Mesendoderm (in vitro differentiated cells): Measurements from ENCODE around the gene WDPCP.
"Not testable (repeated sequence)": the region's sequence is repeated elsewhere in the genome, so short reads cannot be mapped to it uniquely, and the experiment has no call there.

Experiments used
- DNase-seq: peaks from one replicate; pipeline ENCODE4 v3.0.0; 2013
- H2AK5ac ChIP-seq: 2 replicates; pipeline ENCODE4 v1.6.1; 2013; ENCODE audit warnings: low read length, inconsistent platforms
- H2BK120ac ChIP-seq: 2 replicates; pipeline ENCODE4 v1.6.1; 2013; ENCODE audit warnings: low read depth, mild to moderate bottlenecking, low read length, moderate library complexity, mixed read lengths
- H2BK15ac ChIP-seq: replicated peaks from 2 replicates; pipeline ENCODE4 v1.6.1; 2013; ENCODE audit warnings: low read depth, mild to moderate bottlenecking, moderate library complexity
- H2BK5ac ChIP-seq: 2 replicates; pipeline ENCODE4 v1.6.1; 2013; ENCODE audit warnings: low read length, inconsistent platforms
- H3K18ac ChIP-seq: 2 replicates; pipeline ENCODE4 v1.6.1; 2013; ENCODE audit warnings: mild to moderate bottlenecking, low read length, mixed read lengths
- H3K23ac ChIP-seq: one replicate; pipeline ENCODE4 v1.6.1; 2013; ENCODE audit warnings: low read length
- H3K27ac ChIP-seq: 2 replicates; pipeline ENCODE4 v1.5.1; 2013; ENCODE audit warnings: low read depth, mild to moderate bottlenecking, inconsistent platforms, low read length, moderate library complexity
- H3K27me3 ChIP-seq: 2 replicates; pipeline ENCODE4 v1.6.1; 2013; ENCODE audit warnings: low read length, control low read depth, mild to moderate bottlenecking, inconsistent platforms; ENCODE audit not compliant: insufficient read depth, poor library complexity
- H3K36me3 ChIP-seq: 2 replicates; pipeline ENCODE4 v1.6.1; 2013; ENCODE audit warnings: low read length, inconsistent platforms; ENCODE audit not compliant: control insufficient read depth, insufficient read depth
- H3K4ac ChIP-seq: one replicate; pipeline ENCODE4 v1.6.1; 2013; ENCODE audit warnings: low read depth, mild to moderate bottlenecking, low read length, moderate library complexity
- H3K4me1 ChIP-seq: 2 replicates; pipeline ENCODE4 v1.6.1; 2013; ENCODE audit warnings: low read depth, low read length, inconsistent platforms; ENCODE audit not compliant: control insufficient read depth
- H3K4me2 ChIP-seq: 2 replicates; pipeline ENCODE4 v1.6.1; 2013; ENCODE audit warnings: low read length
- H3K4me3 ChIP-seq: 2 replicates; pipeline ENCODE4 v1.5.1; 2013; ENCODE audit warnings: mild to moderate bottlenecking, low read length
- H3K56ac ChIP-seq: one replicate; pipeline ENCODE4 v1.6.1; 2013; ENCODE audit warnings: low read length
- H3K79me1 ChIP-seq: 2 replicates; pipeline ENCODE4 v1.6.1; 2013; ENCODE audit warnings: low read length, inconsistent platforms
- H3K79me2 ChIP-seq: 2 replicates; pipeline ENCODE4 v1.6.1; 2013; ENCODE audit warnings: mild to moderate bottlenecking, low read length; ENCODE audit not compliant: control insufficient read depth, insufficient read depth
- H3K9ac ChIP-seq: 2 replicates; pipeline ENCODE4 v1.6.1; 2013; ENCODE audit warnings: low read length, inconsistent platforms
- H4K5ac ChIP-seq: one replicate; pipeline ENCODE4 v1.6.1; 2013; ENCODE audit warnings: low read length
- H4K8ac ChIP-seq: one replicate; pipeline ENCODE4 v1.6.1; 2013; ENCODE audit warnings: low read depth, mild to moderate bottlenecking, control low read depth, low read length, moderate library complexity
- WGBS: extraction: QIAGEN DNeasy Blood & Tissue Kit; methylation state at CpG from one replicate; pipeline ENCODE4 v1.1.7; 2013; ENCODE audit warnings: low lambda C conversion rate, missing lambda C conversion rate; ENCODE audit not compliant: insufficient coverage; ENCODE audit errors: extremely low coverage; 5-methylcytosine and 5-hydroxymethylcytosine counted together

WDPCP gene

DNA sequence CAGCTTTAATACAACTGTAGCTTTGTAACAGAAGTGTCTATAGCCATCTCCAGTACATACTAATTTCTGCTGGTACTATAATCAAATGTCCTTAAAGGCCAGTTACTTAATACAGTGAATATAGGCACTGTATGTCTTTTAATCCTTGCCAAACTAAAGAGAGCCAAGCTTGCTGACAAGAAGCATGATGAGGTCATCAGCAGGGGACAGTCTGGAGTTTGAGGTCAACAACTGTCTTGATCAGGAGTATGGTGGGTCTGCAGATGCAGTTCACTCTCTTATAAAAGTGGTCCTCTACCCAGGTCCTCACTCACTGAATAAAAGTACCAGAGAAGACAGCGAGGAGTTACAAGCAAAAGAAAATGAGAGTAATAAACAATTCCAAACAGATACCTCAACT, 219.1 kb downstream of the WDPCP start:
- Histone ChIP-seq H2BK5ac (no peak overlapping the region), H3K56ac (no peak overlapping the region), H3K23ac (no peak overlapping the region), H4K5ac (no peak overlapping the region), H3K9ac (no peak overlapping the region), H2BK15ac (no peak overlapping the region), H2BK120ac (peak overlapping the region; percentile 61), H3K18ac (no peak overlapping the region), H3K79me2 (no peaks in the 10 kb centered on the region), H4K8ac (no peak overlapping the region), H3K4ac (no peak overlapping the region), H3K4me1 (no peaks in the 10 kb centered on the region), H2AK5ac (no peak overlapping the region), H3K4me2 (no peak overlapping the region), H3K4me3 (no peak overlapping the region), H3K36me3 (no peaks in the 10 kb centered on the region), H3K27ac (no peak overlapping the region), H3K27me3 (no peaks in the 10 kb centered on the region), H3K79me1 (no peaks in the 10 kb centered on the region)
- DNase-seq, result no peak
- no CpG with 5 or more reads among the region's 1 CpG for WGBS

GRCh38 chr2:63364866-63365265, 223.4 kb downstream of the WDPCP start:
- no peak overlapping the region for H3K18ac ChIP-seq
- H3K4ac ChIP-seq, result no peak overlapping the region
- H2AK5ac ChIP-seq, result no peak overlapping the region
- no peaks in the 10 kb centered on the region for H3K27me3 ChIP-seq
- no peaks in the 10 kb centered on the region for H3K79me1 ChIP-seq
- no CpG with 5 or more reads among the region's 1 CpG for WGBS
- H3K79me2 ChIP-seq, result no peaks in the 10 kb centered on the region
- no peaks in the 10 kb centered on the region for H3K36me3 ChIP-seq
- H3K4me3 ChIP-seq, result no peak overlapping the region
- H2BK15ac ChIP-seq, result no peak overlapping the region
- no peak overlapping the region for H2BK120ac ChIP-seq
- H3K4me2 ChIP-seq, result no peak overlapping the region
- H3K9ac ChIP-seq, result no peak overlapping the region
- H4K5ac ChIP-seq, result no peak overlapping the region
- no peak for DNase-seq
- no peak overlapping the region for H3K27ac ChIP-seq
- H3K56ac ChIP-seq, result no peak overlapping the region
- H3K23ac ChIP-seq, result no peak overlapping the region
- no peak overlapping the region for H4K8ac ChIP-seq
- no peak overlapping the region for H2BK5ac ChIP-seq
- no peaks in the 10 kb centered on the region for H3K4me1 ChIP-seq

- H3K27ac ChIP-seq, H2AK5ac ChIP-seq, H3K79me2 ChIP-seq, H3K23ac ChIP-seq, H3K4me1 ChIP-seq, H4K5ac ChIP-seq, H3K79me1 ChIP-seq, H3K18ac ChIP-seq, H3K4me3 ChIP-seq, DNase-seq, H3K4me2 ChIP-seq, H3K27me3 ChIP-seq, H3K4ac ChIP-seq, H2BK120ac ChIP-seq, H3K9ac ChIP-seq, H3K56ac ChIP-seq, H4K8ac ChIP-seq, H2BK5ac ChIP-seq, H2BK15ac ChIP-seq, H3K36me3 ChIP-seq: not testable (repeated sequence)
- no CpG with 5 or more reads among the region's 1 CpG for WGBS
These were observed 230.6 kb downstream of the WDPCP start for GRCh38 chr2:63357722-63358121.

DNA sequence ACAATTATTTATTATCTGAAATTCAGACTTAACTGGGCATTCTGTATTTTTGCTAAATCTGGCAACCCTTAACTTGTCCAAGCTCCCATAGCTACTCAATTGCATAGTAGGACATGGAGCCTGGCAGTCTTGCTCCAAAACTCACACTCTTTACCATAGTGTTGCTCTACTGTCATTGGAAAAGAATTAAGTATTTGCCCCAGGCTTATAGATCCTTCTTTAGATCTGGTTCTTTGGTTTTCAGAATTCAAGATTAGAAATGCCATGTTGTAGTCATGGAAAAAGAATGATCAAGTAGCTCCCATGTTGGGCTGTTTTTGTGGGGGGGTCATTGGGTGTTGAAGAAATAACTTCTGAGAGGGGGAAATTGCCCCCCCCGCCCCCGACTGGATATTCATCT, 240.9 kb downstream of the WDPCP start:
- Histone ChIP-seq H3K56ac (no peak overlapping the region), H3K36me3 (no peaks in the 10 kb centered on the region), H3K9ac (no peak overlapping the region)

DNA sequence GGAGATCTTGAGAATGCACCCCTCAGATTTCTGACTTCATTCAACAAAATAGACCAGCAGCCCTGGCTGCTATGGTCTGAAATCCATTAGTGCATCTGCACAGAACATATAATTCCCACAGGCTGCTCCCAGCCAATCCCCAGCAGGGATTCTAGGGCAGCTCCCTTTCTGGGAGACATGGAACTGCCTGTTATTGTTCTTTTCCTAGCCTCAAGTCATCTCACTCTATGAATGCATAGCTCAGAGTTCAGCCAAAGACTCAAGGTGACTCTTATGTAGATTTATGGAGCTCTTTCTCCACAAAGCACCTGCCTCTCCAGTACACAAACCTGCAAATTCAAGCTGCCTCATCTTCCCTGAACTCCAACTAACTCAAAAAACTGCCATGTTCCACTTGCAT, 241.9 kb downstream of the WDPCP start:
- H2BK120ac ChIP-seq, result no peak overlapping the region
- H3K4ac ChIP-seq, result no peak overlapping the region
- H3K23ac ChIP-seq, result no peak overlapping the region

More for the DNA sequence above, 240.9 kb downstream of the WDPCP start:
- H4K5ac ChIP-seq, result no peak overlapping the region
- no peak overlapping the region for H3K4me2 ChIP-seq
- H3K23ac ChIP-seq, result no peak overlapping the region
- no peaks in the 10 kb centered on the region for H3K27me3 ChIP-seq
- no peak overlapping the region for H3K27ac ChIP-seq
- no peak overlapping the region for H2BK120ac ChIP-seq
- no peak overlapping the region for H3K4me3 ChIP-seq
- peaks cover 8% of the 10 kb centered on the region for H3K4me1 ChIP-seq
- peak overlapping the region; percentile 36 for H3K4ac ChIP-seq
- no peak overlapping the region for H3K18ac ChIP-seq
- WGBS, result no CpG with 5 or more reads among the region's 2 CpGs
- no peak overlapping the region for H2AK5ac ChIP-seq
- no peak overlapping the region for H2BK15ac ChIP-seq
- H3K79me2 ChIP-seq, result no peaks in the 10 kb centered on the region
- H4K8ac ChIP-seq, result peak overlapping the region; percentile 13
- no peak for DNase-seq
- no peak overlapping the region for H2BK5ac ChIP-seq
- no peaks in the 10 kb centered on the region for H3K79me1 ChIP-seq

DNA sequence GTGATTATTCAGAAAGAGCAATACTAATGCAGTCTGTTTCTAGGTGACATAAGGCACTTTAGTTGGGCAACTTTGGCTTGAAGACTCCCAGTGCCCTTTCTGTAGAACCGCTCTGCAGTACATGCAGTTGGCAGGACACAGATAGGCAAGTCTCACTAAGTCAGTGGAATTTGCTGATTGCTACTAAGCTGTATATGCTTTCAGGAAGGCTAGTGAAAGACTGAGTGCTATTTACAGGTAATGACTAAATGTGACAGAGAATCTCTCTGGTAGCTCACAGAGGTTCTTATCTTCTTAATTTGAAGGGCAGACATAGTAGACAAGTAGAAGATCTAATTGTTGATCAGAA, 243.0 kb downstream of the WDPCP start:
- no peak overlapping the region for H3K27ac ChIP-seq
- no CpG with 5 or more reads among the region's 1 CpG for WGBS
- no peaks in the 10 kb centered on the region for H3K27me3 ChIP-seq
- H3K18ac ChIP-seq, result no peak overlapping the region
- H2BK15ac ChIP-seq, result no peak overlapping the region
- H2BK120ac ChIP-seq, result no peak overlapping the region
- no peak overlapping the region for H2AK5ac ChIP-seq
- no peaks in the 10 kb centered on the region for H3K79me2 ChIP-seq
- no peak overlapping the region for H3K4ac ChIP-seq
- no peak overlapping the region for H3K4me2 ChIP-seq
- no peak overlapping the region for H3K4me3 ChIP-seq
- peak; percentile 48 for DNase-seq
- H3K4me1 ChIP-seq, result peaks cover 8% of the 10 kb centered on the region
- no peak overlapping the region for H4K5ac ChIP-seq
- H3K23ac ChIP-seq, result no peak overlapping the region
- H3K79me1 ChIP-seq, result no peaks in the 10 kb centered on the region
- peak overlapping the region; percentile 35 for H2BK5ac ChIP-seq
- H4K8ac ChIP-seq, result no peak overlapping the region
- H3K36me3 ChIP-seq, result no peaks in the 10 kb centered on the region
- peak overlapping the region; percentile 68 for H3K56ac ChIP-seq
- no peak overlapping the region for H3K9ac ChIP-seq

More for the DNA sequence above, 241.9 kb downstream of the WDPCP start:
- no peak overlapping the region for H3K56ac ChIP-seq
- H3K79me1 ChIP-seq, result no peaks in the 10 kb centered on the region
- H3K18ac ChIP-seq, result peak overlapping the region; percentile 94
- no peak for DNase-seq
- H3K27ac ChIP-seq, result no peak overlapping the region
- H2BK5ac ChIP-seq, result peak overlapping the region; percentile 37
- H3K4me3 ChIP-seq, result no peak overlapping the region
- no peaks in the 10 kb centered on the region for H3K79me2 ChIP-seq
- H3K27me3 ChIP-seq, result no peaks in the 10 kb centered on the region
- no peak overlapping the region for H3K4me2 ChIP-seq
- no peak overlapping the region for H4K8ac ChIP-seq
- H3K36me3 ChIP-seq, result no peaks in the 10 kb centered on the region
- no peak overlapping the region for H4K5ac ChIP-seq
- no peak overlapping the region for H3K9ac ChIP-seq
- H2AK5ac ChIP-seq, result no peak overlapping the region
- peaks cover 8% of the 10 kb centered on the region for H3K4me1 ChIP-seq
- no peak overlapping the region for H2BK15ac ChIP-seq
